Measurements from ENCODE around the gene NDC1.
"Not testable (repeated sequence)": the region's sequence is repeated elsewhere in the genome, so short reads cannot be mapped to it uniquely, and the experiment has no call there.

NDC1 gene

GRCh38 chr1:53837924-53838653, at the start of gene NDC1:
NDC1 (minus strand) TSS chr1:53838296; CDS start chr1:53838261, 35 bp downstream.
- DNase-seq (ENCODE audit: low spot score) (peak; percentile 95), FAIRE-seq (peak; percentile 42)

- FAIRE-seq; DNase-seq (ENCODE audit: low spot score): not testable (repeated sequence)
Measured at GRCh38 chr1:53883600-53883999, 45.5 kb upstream of the NDC1 start.

- not testable (repeated sequence) for FAIRE-seq; DNase-seq (ENCODE audit: low spot score)
Measured at GRCh38 chr1:53881853-53882252, 43.8 kb upstream of the NDC1 start.

- FAIRE-seq (no peak), DNase-seq (ENCODE audit: low spot score) (peak; percentile 26)
Measured at GRCh38 chr1:53878492-53879105, 40.5 kb upstream of the NDC1 start.

- not testable (repeated sequence) for DNase-seq (ENCODE audit: low spot score); FAIRE-seq
Measured at GRCh38 chr1:53875150-53875549, 37.1 kb upstream of the NDC1 start.

GRCh38 chr1:53871773-53872484, 33.8 kb upstream of the NDC1 start:
- FAIRE-seq = no peak
- no peak for DNase-seq (ENCODE audit: low spot score)

- DNase-seq (ENCODE audit: low spot score) (no peak), FAIRE-seq (no peak)
Measured at GRCh38 chr1:53871221-53871620, 33.1 kb upstream of the NDC1 start.

- FAIRE-seq = no peak
- DNase-seq (ENCODE audit: low spot score) = no peak
Measured at GRCh38 chr1:53869454-53870117, 31.5 kb upstream of the NDC1 start.

GRCh38 chr1:53868565-53868964, 30.5 kb upstream of the NDC1 start:
- FAIRE-seq = no peak

GRCh38 chr1:53862507-53862906, 24.4 kb upstream of the NDC1 start:
- FAIRE-seq = no peak
- no peak for DNase-seq (ENCODE audit: low spot score)

More at GRCh38 chr1:53868565-53868964, 30.5 kb upstream of the NDC1 start:
- DNase-seq (ENCODE audit: low spot score) = no peak

GRCh38 chr1:53860967-53861411, 22.9 kb upstream of the NDC1 start:
- FAIRE-seq = peak; percentile 5
- DNase-seq (ENCODE audit: low spot score) = peak; percentile 55

GRCh38 chr1:53851571-53852285, 13.6 kb upstream of the NDC1 start:
- no peak for FAIRE-seq
- DNase-seq (ENCODE audit: low spot score) = no peak

- DNase-seq (ENCODE audit: low spot score) (no peak), FAIRE-seq (no peak)
Measured at GRCh38 chr1:53850082-53850673, 12.1 kb upstream of the NDC1 start.

GRCh38 chr1:53847980-53848379, 9.9 kb upstream of the NDC1 start:
- no peak for DNase-seq (ENCODE audit: low spot score)
- no peak for FAIRE-seq

- DNase-seq (ENCODE audit: low spot score) (no peak), FAIRE-seq (no peak)
Measured at GRCh38 chr1:53842347-53842746, 4.3 kb upstream of the NDC1 start.

- FAIRE-seq = no peak
- no peak for DNase-seq (ENCODE audit: low spot score)
Measured at GRCh38 chr1:53838654-53838974, 518 bp upstream of the NDC1 start.

- no peak for FAIRE-seq
- DNase-seq (ENCODE audit: low spot score) = no peak
Measured at GRCh38 chr1:53837646-53837923, 511 bp downstream of the NDC1 start.

GRCh38 chr1:53835491-53835890, 2.6 kb downstream of the NDC1 start:
- DNase-seq (ENCODE audit: low spot score) = no peak
- FAIRE-seq = no peak

- no peak for FAIRE-seq
Measured at GRCh38 chr1:53834776-53835175, 3.3 kb downstream of the NDC1 start.

GRCh38 chr1:53833393-53833792, 4.7 kb downstream of the NDC1 start:
- FAIRE-seq (no peak), DNase-seq (ENCODE audit: low spot score) (no peak)

More at GRCh38 chr1:53834776-53835175, 3.3 kb downstream of the NDC1 start:
- no peak for DNase-seq (ENCODE audit: low spot score)

- DNase-seq (ENCODE audit: low spot score) (no peak), FAIRE-seq (no peak)
Measured at GRCh38 chr1:53826367-53826766, 11.7 kb downstream of the NDC1 start.

All from urothelium cell line (cell line).